ENCODE data around the gene SIGLEC5.
"Not testable (repeated sequence)": the region's sequence is repeated elsewhere in the genome, so short reads cannot be mapped to it uniquely, and the experiment has no call there.

The SIGLEC5 gene, protein sequence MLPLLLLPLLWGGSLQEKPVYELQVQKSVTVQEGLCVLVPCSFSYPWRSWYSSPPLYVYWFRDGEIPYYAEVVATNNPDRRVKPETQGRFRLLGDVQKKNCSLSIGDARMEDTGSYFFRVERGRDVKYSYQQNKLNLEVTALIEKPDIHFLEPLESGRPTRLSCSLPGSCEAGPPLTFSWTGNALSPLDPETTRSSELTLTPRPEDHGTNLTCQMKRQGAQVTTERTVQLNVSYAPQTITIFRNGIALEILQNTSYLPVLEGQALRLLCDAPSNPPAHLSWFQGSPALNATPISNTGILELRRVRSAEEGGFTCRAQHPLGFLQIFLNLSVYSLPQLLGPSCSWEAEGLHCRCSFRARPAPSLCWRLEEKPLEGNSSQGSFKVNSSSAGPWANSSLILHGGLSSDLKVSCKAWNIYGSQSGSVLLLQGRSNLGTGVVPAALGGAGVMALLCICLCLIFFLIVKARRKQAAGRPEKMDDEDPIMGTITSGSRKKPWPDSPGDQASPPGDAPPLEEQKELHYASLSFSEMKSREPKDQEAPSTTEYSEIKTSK

DNA sequence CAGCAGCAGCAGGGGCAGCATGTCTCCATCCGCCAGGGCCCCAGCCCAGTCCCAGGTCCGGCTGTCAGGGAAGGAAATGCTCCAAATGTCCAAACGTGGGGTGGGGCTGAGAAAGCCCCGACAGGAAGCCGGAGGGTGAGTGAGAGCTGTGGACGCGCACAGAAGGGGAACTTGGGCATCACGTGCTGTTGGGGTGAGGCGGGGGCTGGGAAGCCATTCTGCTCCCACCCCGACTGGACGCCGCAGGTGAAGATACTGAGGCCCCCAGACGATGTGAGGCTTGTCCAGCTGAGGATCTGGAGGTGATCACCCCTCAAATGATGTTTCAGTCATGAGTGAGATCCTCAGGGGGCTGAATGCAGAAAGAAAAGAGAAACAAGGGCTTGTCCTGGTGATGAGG, at the start of gene SIGLEC5:
Gene SIGLEC5 (minus strand): TSS at position 87 of the 400 bp plus-strand sequence. CDS start 66 bp downstream, at position 21.
- not testable (repeated sequence) for DNase-seq

DNA sequence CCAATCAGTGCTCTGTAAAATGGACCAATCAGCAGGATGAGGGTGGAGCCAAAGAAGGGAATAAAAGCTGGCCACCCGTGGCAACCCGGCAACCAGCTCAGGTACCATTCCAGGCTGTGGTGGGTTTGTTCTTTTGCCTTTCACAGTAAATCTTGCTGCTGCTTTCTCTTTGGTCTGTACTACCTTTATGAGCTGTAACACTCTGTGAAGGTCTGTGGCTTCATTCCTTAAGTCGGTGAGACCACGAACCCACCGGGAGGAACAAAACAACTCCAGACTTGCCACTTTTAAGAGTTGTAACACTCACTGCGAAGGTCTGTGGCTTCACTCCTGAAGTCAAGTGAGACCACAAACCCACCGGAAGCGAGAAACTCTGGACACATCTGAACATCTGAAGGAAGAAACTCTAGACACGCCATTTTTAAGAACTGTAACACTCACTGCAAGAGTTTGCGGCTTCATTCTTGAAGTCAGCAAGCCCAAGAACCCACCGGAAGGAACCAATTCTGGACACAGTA, 46.4 kb upstream of the SIGLEC5 start:
- DNase-seq = no peak

DNA sequence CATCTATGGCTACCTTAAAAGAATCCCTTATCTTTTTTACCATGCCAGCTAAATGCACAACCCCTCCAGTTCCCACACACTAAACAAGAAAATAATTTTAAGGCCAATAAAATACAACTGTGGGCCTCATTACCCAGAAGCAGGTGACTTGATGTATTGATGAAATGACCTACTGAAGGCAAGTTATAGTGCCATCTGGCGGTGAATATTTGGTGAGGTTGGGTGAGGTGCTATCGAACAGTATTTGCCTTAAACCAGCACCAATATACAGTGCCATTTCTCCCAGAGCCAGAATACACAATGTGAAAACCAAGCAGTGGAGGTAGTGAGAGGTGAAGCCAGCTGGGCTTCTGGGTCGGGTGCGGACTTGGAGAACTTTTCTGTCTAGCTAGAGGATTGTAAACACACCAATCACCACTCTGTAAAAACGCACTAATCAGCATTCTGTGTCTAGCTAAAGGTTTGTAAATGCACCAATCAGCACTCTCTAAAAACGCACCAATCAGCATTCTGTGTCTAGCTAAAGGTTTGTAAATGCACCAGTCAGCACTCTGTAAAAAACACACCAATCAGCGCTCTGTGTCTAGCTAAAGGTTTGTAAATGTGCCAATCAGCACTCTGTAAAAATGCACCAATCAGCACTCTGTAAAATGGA, 45.8 kb upstream of the SIGLEC5 start:
- not testable (repeated sequence) for DNase-seq

DNA sequence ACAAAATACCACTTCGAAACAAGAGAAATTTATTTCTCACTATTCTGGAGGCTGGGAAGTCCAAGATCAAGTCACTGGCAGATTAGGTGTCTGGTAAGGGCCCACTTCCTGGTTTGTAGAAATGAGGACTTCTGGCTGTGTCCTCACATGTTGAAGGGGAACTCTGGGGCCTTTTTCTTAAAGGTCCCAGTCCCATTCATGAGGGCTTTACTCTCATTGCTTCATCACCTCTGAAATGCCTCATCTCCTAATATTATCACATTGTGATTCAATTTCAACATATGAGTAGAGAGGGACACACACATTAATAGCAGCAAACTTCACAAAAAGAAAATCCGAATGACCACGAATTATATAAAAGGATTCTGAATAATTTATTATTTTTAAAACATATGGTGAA, 38.0 kb upstream of the SIGLEC5 start:
- DNase-seq = no peak

DNA sequence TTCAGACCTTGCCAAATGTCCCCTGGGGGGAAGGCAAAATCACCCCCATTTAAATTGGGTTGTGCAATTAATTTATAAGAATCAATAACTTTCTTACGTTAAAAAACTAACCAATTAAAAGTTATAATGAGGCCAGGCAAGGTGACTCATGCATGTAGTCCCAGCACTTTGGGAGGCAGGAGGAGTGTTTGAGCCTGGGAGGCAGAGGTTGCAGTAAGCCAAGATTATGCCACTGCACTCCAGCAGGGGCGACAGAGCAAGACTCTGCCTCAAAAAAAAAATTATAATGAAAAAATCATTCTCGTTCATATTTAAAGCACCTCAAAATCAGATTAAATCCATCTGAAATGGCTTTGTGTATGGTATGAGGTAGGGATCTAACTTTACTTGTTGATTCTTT, 34.8 kb upstream of the SIGLEC5 start:
- no peak for DNase-seq

DNA sequence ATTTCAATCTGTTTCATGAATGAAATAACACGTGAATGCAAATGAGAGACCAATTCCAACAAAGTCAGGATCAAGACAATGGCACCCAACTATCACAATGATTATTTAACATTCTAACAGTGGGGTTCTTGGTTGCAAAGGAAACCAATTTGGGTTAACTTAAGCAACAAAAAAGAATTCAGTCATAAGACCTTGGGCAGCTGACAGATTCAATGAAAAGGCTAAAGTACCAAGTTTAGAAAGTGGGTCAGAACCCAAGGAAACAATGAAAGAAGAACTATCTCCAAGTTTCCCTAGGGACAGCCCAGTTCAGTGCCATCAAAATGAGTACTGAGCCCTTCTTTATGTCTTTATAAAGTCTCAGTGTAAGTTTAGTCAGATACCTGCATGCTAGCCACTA, 33.9 kb upstream of the SIGLEC5 start:
- DNase-seq = no peak

DNA sequence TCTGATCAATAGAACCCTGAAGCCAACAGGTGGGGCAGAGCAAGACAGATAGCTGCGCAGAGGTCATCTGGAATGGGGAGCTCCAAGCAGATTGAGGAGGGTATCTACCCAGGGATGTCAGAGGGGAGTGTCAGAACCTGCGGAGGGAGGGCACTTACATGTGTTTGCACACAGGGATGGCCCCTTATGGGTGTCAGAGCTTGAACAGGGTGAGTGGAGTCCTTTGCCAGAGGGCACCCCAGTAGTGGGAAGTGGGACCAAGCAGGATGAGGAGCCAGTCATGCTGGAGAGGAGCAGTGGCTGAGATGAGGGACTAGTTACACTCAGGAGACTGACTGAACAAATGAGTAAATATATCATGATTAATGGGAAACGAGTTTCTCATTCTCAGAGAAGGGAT, 33.4 kb upstream of the SIGLEC5 start:
- no peak for DNase-seq

DNA sequence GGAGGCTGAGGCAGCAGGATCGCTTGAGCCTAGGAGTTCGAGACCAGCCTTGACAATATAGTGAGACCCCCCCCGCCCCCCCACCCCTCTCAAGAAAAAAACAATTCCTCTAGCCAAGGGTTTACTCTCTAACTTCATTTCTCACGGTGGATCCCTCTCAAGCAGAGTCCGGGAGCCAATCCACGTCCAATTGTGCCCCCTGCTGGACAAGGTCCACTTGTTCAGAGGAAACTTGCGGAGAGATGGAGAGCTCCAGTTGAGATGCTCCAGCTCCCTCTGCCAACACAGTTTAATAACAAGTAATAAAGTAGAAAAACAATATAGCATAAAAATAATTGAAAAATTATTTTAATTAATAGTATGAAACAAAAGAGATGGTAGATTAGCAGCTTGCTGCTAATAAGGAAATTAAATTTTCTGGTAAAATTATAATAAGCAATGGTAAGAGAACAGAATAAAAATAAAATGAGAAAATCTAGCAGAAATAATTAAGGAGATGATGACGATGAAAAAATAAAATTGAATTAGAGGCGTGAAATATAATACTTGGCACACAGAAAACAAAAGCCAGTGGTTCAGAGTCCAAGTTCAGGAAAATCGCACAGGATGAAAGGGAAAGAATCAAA, 30.9 kb upstream of the SIGLEC5 start:
- DNase-seq = no peak

DNA sequence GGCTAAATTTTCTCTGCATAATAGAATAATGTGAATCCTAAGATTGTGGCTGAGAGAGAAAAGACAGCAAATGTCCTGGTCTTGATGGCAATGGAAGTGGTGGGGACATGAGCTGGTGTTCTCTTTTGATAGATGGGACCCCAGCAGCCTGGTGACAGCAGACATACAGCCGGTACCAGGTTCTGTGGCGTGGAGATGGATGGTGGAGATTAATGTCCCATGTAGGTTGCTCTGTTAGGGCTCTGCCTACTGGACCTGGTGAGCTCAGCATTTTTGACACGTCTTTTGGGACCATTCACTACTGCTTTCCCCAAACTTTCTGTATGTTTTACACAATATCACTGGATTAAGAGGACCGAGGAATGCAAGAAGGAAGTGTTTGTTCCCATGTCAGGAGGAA, 24.6 kb upstream of the SIGLEC5 start:
- no peak for DNase-seq

DNA sequence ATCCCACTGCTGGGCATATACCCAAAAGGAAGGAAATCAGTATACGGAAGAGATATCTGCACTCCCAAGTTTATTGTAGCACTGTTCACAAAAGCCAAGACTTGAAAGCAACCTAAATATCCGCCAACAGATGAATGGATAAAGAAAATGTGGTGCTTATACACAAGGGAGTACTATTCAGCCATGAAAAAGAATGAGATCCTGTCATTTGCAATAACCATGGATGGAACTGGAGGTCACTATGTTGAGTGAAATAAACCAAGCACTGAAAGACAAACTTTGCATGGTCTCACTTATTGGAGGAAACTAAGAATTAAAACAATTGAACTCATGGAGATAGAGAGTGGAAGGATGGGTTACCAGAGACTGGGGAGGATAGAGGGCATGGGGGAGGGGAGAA, 23.0 kb upstream of the SIGLEC5 start:
- no peak for DNase-seq

DNA sequence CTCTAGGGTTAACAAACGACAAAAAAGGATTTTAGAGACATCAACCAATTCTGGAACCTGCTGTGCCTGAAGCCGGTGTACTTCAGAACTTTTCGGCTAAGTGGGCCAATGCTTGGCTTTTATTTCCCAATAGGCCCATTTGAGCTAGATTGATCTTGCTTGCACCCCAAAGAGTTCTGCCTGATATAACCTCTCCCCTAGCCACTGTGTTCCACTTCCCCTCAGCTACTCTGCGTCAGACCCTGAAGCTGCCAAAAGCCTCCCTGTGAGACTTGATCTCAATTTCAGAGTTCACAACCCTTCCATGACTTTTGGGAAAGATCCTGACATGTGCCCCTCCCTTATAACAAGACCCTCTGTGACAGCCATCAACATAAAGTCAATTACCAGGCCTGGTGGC, 22.1 kb upstream of the SIGLEC5 start:
- DNase-seq = no peak

DNA sequence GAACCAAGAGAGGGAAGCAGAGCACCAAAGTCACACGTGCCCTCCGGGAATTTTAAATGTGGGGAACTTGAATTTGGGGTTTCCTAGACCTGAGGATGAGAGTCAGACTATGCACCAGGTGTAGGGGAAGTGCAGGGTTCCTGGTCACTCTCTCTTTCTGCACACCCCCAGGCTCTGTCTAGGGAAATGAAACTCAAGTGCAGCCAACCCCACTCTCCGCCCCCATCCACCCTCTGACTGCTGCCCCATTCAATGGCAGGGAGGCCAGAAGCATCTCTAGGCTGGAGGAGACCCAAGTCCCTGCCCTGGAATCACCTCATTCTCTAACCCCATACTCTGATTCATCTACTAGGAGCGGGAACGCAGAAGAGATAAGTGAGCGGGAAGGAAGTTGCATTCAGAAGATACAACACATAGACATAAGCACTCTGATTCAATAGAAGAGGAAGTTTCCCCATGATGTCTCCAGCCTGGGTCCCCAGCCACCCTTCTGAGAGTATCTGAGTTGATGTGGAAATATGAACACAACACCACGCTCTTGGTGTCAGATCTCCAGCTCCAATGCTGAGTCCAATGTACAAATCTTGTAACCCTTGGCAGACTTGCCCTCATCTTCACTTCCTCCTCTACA, 21.1 kb upstream of the SIGLEC5 start:
- no peak for DNase-seq

DNA sequence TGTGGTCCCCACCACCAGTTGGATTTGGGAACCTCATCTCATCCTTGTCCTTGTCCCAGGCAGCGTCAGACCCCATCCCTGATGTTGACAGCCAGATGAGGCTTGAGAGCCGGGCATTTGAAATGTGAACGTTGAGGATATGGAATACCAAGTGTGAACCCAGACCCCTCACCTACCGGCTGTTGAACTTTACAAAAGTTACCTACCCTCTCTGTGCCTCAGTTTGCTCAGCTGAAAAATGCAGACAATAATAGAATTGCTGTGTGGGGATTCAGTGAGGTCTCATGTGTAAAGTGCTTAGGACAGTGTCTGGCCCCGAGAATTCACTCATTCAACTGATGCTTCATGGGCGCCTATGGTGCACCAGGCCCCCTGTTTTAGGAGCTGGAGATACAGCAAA, 17.1 kb upstream of the SIGLEC5 start:
- no peak for DNase-seq

DNA sequence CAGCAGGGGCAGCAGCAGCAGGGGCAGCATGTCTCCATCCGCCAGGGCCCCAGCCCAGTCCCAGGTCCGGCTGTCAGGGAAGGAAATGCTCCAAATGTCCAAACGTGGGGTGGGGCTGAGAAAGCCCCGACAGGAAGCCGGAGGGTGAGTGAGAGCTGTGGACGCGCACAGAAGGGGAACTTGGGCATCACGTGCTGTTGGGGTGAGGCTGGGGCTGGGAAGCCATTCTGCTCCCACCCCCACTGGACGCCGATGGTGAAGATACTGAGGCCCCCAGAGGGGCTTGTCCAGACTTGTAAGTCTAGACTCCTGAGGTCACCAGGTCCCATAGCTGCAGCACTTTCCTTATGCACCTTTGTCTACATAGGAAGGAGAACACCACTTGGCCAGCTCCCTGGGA, 16.5 kb upstream of the SIGLEC5 start, which contains the start of gene SIGLEC14:
Gene SIGLEC14 (minus strand): TSS at position 96 of the 400 bp plus-strand sequence. CDS start 66 bp downstream, at position 30.
- not testable (repeated sequence) for DNase-seq

DNA sequence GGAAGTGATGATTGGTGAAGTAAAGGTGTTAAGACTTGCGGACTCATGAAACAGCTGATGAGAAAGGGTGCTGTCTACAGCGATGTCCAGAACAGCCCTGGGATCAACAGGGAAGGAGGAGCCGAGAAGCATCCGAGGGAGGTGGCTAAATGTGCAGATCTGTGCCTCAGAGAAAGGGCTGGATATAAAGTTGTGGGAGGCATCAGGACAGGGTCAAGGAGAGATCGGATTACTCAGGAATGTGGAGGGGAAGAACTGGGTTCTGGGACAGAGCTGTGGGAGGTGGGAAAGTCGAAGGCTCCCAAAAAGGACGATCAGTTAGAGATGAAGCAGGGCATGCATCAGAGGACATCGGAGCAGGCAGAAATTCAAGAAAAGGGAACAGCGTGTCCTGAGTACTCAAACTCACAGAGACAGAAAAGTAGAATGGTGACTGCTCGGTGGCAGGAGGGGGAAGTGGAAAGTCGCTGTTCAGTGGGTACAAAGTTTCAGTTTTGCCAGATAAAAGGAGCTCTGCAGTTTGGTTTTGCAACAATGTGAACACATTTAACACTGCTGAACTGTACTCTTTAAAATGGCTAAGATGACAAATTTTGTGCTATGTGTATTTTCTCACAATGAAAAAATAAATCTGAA, 14.6 kb upstream of the SIGLEC5 start:
- no peak for DNase-seq

DNA sequence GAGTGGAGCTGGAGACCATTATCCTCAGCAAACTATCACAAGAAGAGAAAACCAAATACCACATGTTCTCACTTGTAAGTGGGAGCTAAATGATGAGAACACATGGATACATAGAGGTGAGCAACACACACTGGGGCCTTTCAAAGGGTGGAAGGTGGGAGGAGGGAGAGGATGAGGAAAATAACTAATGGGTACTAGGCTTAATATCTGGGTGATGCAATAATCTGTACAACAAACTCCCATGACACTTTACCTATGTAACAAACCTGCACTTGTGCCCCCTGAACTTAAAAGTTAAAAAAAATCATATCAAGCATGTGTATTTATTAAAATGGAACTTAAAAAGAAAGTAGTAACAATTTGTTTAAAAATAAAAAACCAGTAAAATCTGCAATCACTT, 11.4 kb upstream of the SIGLEC5 start:
- no peak for DNase-seq

DNA sequence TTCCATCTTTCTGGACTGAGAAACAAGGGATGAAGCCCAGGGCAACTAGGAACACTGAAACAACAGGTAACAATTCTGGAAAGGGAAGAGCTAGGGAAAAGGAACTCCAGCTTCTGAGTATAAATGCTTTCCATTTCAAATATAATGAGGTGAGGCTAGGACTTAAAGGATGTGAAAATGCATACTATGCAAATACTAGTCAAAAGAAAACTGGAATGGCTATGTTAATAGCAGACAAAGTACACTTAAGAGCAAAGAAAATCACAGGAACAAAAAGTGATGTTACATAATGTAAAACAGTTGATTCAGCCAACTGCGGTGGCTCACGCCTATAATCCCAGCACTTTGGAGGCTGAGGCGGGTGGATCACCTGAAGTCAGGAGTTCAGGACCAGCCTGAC, 10.2 kb upstream of the SIGLEC5 start:
- no peak for DNase-seq

DNA sequence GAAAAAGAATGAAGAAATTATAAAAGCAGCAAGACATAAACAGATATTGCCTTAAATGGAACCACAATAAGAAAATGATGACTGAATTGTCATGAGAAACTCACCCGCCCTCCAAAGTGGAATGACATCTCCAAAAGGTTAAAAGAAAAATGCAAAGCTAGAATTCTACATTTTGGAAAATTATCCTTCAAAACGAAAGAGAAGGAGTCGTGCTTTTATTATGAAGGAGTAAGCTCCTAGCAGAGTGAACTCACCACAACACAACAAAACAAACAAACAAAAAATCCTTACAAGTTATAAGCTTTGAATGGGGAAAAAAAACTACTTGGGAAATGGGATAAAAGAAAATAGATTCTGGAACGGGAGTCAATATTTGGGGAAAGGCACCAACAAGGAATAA, 9.7 kb upstream of the SIGLEC5 start:
- no peak for DNase-seq

DNA sequence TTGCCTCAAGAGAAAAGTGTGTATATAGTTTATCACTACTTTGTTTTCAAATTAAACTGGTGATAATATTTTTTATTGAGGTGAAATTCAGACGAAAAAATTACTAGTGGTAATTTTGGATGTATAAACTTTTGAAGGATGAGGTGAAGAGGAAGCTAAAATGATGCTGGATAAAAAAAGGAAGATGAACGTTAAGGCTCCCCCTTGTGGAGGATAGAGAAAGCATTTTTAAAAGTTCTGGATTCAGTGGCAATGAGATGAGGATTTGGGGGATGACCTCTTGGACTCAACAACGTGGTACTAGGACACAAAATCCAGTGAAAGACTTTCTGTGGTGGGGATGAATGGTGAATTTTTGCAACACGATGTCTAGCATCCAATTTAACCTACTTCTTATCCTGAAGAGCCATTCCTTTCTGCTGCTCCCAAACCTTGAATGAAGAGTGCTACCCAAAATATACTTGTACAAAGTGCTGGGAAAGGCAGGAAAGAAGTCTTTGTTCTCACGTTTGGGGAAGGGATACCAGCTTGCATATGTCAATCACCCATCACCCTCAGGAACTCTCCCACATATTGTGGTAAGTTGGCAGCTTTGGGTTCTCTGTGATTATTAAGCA, 7.3 kb upstream of the SIGLEC5 start:
- DNase-seq = no peak

DNA sequence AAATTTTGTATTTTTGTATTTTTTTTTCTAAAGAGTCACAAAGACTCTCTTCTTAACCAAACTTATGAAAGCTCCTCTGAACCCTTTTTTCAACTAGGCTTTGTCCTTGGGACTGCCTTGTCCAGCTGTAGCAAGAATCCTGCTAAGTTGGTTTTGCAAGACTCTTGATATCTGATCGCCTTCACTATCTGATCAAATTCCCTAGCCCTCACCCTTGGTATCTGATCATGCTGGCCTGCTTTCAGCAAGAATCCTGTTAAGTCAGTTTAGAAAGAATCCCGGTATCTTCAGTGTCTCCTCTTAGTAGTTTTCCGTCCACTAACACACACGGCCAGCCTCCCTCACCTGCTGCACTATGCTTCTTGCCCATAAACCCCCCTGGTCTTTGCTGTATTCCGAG, 1.9 kb upstream of the SIGLEC5 start:
- no peak for DNase-seq

DNA sequence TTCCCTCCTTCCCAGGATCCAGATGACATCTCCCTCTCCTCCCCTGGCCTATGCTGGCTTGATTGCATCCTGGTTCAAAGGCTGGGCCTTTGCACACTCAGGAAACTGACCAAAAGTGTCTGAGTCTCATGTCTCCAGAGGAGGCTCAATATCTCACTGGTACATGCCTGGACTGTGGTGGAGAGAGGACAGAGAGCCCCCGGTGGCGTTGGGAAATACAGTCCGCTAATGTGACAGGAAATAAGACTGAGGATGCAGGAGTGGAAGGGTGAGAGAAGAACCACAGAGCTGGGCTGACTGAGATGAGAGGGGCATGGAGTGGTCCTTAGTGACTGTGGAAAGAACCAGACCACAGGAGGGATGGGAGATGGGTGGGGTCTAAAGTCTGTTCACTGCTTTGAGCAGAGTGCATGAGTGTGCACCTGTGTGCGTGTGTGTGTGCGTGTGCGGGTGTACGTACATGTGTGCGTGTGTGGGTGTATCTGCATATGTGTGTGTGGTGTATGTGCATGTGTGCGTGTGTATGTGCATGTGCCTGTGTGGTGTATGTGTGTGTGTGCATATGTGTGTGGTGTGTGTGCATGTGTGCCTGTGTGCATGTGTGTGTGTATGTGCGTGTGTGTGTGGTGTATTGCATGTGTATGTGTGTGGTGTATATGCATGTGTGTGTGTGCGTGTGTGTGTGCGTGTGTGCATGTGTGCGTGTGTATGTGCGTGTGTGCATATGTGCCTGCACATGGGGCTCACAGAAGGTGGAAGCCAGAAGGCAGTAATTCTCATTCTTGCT, 1.9 kb downstream of the SIGLEC5 start:
- no peak for DNase-seq

Measured in T1000 (cell line).